OCI-LY3 (cell line): ENCODE results near the gene NDUFB10.

ENCODE experiments used
- EZH2phosphoT487 ChIP-seq: fragments of 200-600 bp; shearing (Covaris generic); IDR thresholded peaks from 2 replicates; pipeline ENCODE4 v1.6.1; 2018; ENCODE audit warnings: antibody characterized with exemption, mixed run types, low read depth
- TF ChIP-seq, protein P1 (sequence below): fragments of 200-600, 300-600 bp; sonication (generic); IDR thresholded peaks from 2 replicates; pipeline ENCODE4 v1.5.1; 2014; ENCODE audit warnings: antibody characterized with exemption, low read length, low read depth

DNA sequence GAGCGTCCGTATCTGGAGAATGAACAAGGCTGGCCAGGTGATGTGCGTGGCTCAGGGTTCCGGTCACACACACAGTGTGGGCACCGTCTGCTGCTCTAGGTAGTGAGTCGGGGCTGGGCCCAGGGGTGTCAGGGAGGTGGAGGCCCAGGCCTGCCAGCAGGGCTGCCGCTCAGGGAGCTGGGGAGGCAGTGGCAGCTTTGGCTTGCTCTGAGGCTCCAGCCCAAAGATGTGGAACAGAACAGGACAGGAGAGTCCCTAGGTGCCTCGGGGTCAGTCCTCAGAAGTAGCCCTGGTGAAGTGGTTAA lies 16.8 kb downstream of the NDUFB10 start:
- TF ChIP-seq, protein P1, sequence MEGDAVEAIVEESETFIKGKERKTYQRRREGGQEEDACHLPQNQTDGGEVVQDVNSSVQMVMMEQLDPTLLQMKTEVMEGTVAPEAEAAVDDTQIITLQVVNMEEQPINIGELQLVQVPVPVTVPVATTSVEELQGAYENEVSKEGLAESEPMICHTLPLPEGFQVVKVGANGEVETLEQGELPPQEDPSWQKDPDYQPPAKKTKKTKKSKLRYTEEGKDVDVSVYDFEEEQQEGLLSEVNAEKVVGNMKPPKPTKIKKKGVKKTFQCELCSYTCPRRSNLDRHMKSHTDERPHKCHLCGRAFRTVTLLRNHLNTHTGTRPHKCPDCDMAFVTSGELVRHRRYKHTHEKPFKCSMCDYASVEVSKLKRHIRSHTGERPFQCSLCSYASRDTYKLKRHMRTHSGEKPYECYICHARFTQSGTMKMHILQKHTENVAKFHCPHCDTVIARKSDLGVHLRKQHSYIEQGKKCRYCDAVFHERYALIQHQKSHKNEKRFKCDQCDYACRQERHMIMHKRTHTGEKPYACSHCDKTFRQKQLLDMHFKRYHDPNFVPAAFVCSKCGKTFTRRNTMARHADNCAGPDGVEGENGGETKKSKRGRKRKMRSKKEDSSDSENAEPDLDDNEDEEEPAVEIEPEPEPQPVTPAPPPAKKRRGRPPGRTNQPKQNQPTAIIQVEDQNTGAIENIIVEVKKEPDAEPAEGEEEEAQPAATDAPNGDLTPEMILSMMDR = no peak
- TF ChIP-seq EZH2phosphoT487 = no peak
